HG02970 (cell line): Measurements from ENCODE around the gene TCP10L.
"Not testable (repeated sequence)": the region's sequence is repeated elsewhere in the genome, so short reads cannot be mapped to it uniquely, and the experiment has no call there.

ENCODE experiments used
- ATAC-seq: cut with Tn5 transposase; IDR thresholded peaks from one replicate; pipeline ENCODE4 v1.9.1; 2021; ENCODE audit warnings: mild to moderate bottlenecking, moderate library complexity, moderate number of reproducible peaks; ENCODE audit not compliant: unreplicated experiment, low FRiP score

The TCP10L gene, protein sequence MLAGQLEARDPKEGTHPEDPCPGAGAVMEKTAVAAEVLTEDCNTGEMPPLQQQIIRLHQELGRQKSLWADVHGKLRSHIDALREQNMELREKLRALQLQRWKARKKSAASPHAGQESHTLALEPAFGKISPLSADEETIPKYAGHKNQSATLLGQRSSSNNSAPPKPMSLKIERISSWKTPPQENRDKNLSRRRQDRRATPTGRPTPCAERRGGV

DNA sequence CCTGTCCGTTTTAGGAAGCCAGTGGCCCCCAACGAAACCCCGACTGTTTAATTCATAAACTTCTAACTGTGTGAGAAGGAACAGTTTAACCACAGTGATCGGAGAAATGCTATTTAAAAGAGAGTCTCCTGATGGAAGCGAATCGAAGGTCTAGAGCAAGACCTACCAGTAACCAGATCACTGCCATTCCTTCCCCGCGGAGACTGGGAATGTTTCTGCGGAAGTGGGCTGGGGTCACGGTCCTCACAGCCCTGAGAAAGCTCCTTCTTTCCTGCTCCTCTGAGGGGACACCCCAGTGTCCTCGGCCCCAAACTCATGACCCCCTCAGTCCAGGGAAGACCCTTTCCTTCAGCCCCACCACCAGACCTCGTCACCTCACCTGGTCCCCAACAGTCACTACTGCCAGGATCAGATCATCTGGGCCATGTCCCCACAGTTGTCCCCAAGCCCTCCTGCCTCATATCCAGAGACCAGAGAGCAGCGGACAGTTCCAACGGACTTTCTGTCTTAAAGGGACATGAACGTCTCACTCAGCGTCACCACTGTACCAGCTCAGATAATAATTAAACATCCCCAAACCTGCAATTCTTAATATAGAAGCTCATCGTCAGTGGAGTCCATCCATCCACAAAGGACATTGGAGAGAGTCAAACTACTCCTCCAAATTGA, at the start of gene TCP10L:
TSS of gene TCP10L (minus strand) at position 482 of the 669 bp plus-strand sequence. CDS start 1,219 bp downstream, outside the sequence.
- no peak for ATAC-seq

GRCh38 chr21:32626621-32627196, 41.4 kb upstream of the TCP10L start:
- no peak for ATAC-seq

- not testable (repeated sequence) for ATAC-seq
Observed at GRCh38 chr21:32618218-32618617, 32.9 kb upstream of the TCP10L start.

GRCh38 chr21:32613436-32614043, 28.2 kb upstream of the TCP10L start:
- ATAC-seq = no peak

GRCh38 chr21:32612999-32613337, 27.6 kb upstream of the TCP10L start:
- no peak for ATAC-seq

DNA sequence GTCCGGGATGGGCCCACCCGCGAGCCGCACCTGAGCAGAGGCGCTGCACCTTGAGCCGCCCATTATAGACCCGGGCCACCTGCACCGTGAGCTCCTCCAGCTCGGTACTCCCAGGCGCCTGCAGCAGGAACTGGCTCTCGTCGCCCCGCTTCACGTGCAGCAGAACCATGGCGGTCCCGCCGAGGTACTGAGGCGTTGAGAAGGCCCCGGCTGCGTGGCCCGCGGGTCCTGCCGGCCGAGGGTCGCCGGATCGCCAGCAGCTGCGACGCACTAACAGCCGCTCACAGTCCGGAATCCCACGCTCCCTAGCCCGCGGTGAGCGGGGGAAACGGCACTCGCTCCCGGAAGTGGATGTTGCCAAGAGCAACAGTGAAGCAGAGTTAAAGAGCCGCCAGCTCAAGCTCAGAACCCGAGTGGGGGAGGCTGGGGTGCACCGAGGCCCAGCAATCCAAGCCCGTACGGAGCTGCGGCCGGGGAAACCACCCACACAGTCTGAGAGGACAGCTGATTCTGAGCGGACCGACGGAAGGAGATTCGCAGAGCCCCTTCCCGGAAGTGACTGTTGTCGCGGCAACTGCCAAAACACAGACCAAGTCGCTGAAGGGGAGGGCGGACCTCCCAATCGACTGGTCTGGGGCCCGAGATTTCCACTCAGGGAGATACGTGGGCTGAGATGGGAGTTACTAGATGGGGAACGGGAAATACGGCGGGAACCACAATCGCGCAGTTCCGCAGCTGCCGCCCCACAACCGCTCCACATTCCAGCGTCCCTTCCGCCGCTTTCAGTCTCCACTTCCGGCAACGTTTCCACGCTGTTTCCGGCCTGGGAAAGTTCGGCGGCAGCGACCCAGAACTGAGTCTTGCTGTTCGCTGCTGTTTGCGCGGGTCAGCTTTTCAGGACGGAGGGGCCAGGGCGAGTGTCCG, 27.0 kb upstream of the TCP10L start, which contains the start of gene CFAP298:
TSS of gene CFAP298 (minus strand) at position 303 of the 924 bp plus-strand sequence. CDS start at position 169, 134 bp downstream.
- ATAC-seq = peak; percentile 89

GRCh38 chr21:32611471-32611997, 26.2 kb upstream of the TCP10L start:
- no peak for ATAC-seq

- not testable (repeated sequence) for ATAC-seq
Observed at GRCh38 chr21:32610940-32611339, 25.6 kb upstream of the TCP10L start.

DNA sequence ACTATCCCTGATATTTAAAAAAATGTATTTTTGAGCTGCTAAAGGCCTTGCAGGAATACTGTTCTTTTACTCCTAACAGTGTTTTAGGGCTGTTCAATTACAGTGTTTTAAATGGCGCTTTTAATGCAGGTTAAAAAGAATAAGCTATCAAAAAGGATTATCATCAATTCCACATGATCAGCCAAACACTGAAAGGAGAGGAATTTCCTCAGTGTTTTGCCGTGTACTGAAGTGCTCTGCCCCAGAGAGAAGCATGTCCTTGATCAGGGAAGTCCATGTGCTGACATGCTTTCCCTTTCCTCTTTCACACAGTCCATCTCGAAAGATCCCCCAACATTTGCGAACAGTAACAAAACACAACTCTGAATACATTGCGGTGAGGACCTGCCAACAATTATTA, 23.5 kb upstream of the TCP10L start:
- ATAC-seq = no peak

- ATAC-seq = no peak
Observed at GRCh38 chr21:32605469-32605868, 20.1 kb upstream of the TCP10L start.

DNA sequence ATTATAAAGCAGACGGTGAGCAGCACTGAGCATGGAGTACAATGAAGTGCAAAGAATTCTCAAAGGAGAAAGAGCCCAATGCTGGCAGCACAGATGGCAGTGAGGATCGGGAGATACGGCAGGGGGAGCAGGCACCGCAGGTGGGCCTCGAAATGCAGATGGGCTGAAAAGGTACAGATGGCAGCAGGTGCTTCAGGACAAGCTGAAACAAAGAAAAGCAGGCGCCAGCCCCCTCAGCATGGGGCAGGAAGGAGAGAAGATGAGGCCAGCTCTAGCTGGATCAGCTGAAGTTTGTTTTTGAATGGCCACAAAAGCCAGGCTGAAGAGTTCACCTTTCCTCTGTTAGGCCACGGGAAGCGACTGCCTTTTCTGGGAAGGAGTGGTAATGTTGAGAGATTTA, 19.1 kb upstream of the TCP10L start:
- no peak for ATAC-seq

- no peak for ATAC-seq
Observed at GRCh38 chr21:32603131-32603530, 17.8 kb upstream of the TCP10L start.

DNA sequence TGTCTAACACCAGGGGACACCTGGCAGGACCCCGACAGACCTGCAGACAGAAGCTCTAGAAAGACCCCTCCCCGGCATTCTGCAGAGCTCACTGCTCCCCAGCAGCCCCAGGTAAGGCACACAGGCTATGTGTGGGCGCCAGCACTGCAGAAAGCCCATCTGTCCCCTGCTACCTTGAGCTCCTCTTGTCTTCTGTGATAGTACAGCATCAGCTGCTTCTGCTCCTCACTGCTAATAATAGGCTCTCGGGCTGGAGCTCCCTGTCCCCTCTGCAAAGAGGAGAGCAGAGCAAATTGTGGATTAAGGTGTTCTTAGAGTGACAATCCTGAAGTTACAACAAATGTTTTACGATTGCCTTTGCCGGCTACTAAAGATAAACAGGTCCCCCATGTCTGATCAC, 16.8 kb upstream of the TCP10L start:
- no peak for ATAC-seq

DNA sequence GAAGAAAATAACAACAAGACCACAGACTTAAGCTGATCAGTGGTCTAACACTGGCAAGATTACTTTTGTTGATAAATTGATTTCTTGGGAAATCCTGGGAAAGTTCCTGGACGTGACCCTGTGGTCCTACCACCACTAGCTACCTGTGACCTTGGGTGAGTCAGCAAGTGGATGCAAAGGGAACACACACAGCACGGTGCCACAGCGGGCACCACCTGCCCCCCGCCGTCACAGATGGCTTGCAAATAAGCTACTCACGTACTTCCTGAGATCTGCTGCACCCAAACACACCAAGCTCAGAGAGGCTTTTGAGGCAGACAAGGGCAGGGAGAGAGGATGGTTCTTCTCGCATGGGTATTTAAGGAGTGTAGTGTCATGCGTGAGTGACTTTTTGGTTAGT, 14.2 kb upstream of the TCP10L start:
- no peak for ATAC-seq

DNA sequence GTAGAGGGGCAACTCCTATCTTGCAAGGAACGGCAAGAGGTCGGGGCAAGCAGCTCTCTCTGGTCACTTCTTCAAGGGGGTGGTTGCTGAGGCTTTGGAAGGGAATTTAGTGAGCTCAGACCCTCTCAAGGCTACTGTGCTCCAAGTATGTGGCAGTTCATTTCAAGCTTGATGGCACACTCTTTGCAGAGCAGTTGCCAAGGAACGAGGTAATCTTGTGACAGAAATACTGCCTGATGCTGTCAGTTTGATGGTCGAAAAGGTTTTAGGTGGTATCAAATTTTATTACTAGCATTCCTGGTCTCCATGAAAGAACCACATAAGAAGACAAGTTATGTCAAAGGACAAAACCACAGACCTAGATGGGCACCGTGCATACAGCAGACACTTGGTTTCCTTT, 13.8 kb upstream of the TCP10L start:
- no peak for ATAC-seq

GRCh38 chr21:32597205-32597604, 11.9 kb upstream of the TCP10L start:
- no peak for ATAC-seq

GRCh38 chr21:32595431-32595830, 10.1 kb upstream of the TCP10L start:
- no peak for ATAC-seq

DNA sequence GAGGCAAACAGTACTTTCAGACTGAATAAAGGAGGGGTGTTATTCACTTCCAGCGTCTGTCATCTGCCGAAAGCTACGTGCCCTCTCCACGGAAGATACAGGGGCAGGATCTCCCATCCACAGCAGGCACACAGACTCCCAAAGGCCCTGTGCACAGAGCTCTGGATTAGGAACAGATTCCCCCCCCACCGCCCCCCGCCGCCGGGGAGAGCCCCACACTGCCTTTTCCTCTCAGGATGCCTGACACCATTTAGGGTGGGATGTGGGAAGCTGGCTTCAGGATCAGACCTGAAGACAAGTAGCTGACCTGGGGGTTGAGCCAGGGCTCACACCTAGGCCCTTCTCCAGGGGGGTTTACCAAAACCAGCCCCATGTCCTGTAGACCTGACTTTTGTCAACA, 8.4 kb upstream of the TCP10L start:
- ATAC-seq = no peak

DNA sequence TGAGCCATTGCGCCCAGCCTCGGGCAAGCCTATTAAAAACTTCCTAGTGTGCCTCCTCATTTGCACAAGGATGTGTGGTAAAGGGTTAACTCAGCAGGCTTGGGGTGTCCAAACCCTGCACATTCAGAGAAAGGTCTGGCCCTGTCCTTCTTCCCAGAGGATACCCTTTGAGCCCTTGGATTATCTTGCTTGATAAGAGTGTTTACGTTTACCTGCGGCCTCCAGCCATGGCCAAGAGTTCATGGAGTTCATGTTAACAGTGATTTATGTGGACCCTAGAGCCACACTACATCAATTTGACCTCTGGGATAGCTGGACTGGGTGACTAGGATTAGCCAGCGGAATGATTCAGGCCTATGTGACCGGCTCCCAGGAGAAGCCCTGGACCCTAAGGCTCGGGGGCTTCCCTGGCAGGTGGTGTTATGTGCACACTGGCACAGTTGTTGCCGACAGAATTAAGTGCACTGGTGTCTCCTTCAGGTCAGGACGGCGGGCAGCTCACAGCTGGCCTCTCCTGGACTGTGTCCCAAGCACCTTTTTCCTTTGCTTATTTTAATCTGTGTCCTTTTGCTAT, 7.7 kb upstream of the TCP10L start:
- ATAC-seq = no peak

GRCh38 chr21:32590130-32590529, 4.8 kb upstream of the TCP10L start:
- no peak for ATAC-seq
